GM12878 (cell line): ENCODE results near the gene SH3D19. TPM values are rescaled to one million over a fixed set of nuclear protein-coding genes. Genes with fewer than 3 reads are reported as not detected.

Experiments used
- ATAC-seq: fragments of 200-7000 bp; cut with Tn5 transposase; 3 replicates; pipeline ENCODE4 v1.9.1; 2020; ENCODE audit warnings: mild to moderate bottlenecking, moderate library complexity
- BruUV-seq: library from RNA; stranded (reverse); fragments of 400-500 nt; replicated peaks from 2 replicates; lab custom pipeline; 2021; lab: Mats Ljungman, UMichigan
- CTCF ChIA-PET: fragments of 300-600 bp; sonication (Branson Sonifier 250); formaldehyde crosslinking; extraction: SDS; loops from one replicate; lab custom pipeline; 2021; ENCODE audit warnings: inconsistent platforms; lab: Yijun Ruan, JAX
- POLR2A ChIA-PET: fragments of 350-600 bp; formaldehyde crosslinking; extraction: SDS; loops from one replicate; lab custom pipeline; 2021; ENCODE audit warnings: inconsistent platforms; lab: Charles Lee
- RAD21 ChIA-PET: fragments of 300-600 bp; sonication (Branson Sonifier 250); formaldehyde crosslinking; loops from one replicate; lab custom pipeline; 2023; ENCODE audit warnings: antibody characterized with exemption; ENCODE audit not compliant: unreplicated experiment; lab: Charles Lee
- SMC1A ChIA-PET: fragments of 300-600 bp; sonication (Branson Sonifier 250); formaldehyde crosslinking; loops from one replicate; lab custom pipeline; 2023; ENCODE audit not compliant: unreplicated experiment, uncharacterized antibody; lab: Charles Lee
- DNase-seq: peaks from one replicate; pipeline ENCODE4 v3.0.0-alpha.2; 2011; ENCODE audit warnings: low read depth, low spot score
- FAIRE-seq: peaks from 3 replicates; lab custom pipeline; 2011; peaks lifted over from hg19 to GRCh38; lab: Jason Lieb, UNC
- H2AFZ ChIP-seq: 2 replicates; pipeline ENCODE4 v1.6.0; 2011; ENCODE audit warnings: low read depth, low read length, control low read depth; ENCODE audit not compliant: control insufficient read depth
- H3K27ac ChIP-seq: 2 replicates; pipeline ENCODE4 v1.5.1; 2011; ENCODE audit warnings: control low read depth; ENCODE audit not compliant: control insufficient read depth, insufficient read depth
- H3K27me3 ChIP-seq, 2 experiments: replicated peaks in 1 of 2; 2 replicates each; pipeline versions ENCODE4 v1.6.0 to v1.6.1; 2011; ENCODE audit warnings: low read length in 1 of 2; ENCODE audit not compliant: control insufficient read depth in 2 of 2, insufficient read depth in 2 of 2
- H3K36me3 ChIP-seq, 2 experiments: 2 replicates each; pipeline ENCODE4 v1.5.1; 2011; ENCODE audit warnings: low read length in 1 of 2; ENCODE audit not compliant: control insufficient read depth in 2 of 2, insufficient read depth in 2 of 2
- H3K4me1 ChIP-seq: 2 replicates; pipeline ENCODE4 v1.6.1; 2011; ENCODE audit warnings: mild to moderate bottlenecking, low read length, moderate library complexity, mixed read lengths; ENCODE audit not compliant: control insufficient read depth, insufficient read depth
- H3K4me2 ChIP-seq: 2 replicates; pipeline ENCODE4 v1.6.0; 2011; ENCODE audit warnings: control low read depth; ENCODE audit not compliant: control insufficient read depth, insufficient read depth
- H3K4me3 ChIP-seq: fragments of 200-600 bp; sonication (generic); 2 replicates; pipeline ENCODE4 v1.5.1; 2016
- H3K79me2 ChIP-seq: 2 replicates; pipeline ENCODE4 v1.6.0; 2011; ENCODE audit warnings: low read length; ENCODE audit not compliant: control insufficient read depth, insufficient read depth
- H3K9ac ChIP-seq: 2 replicates; pipeline ENCODE4 v1.8.0; 2011; ENCODE audit warnings: low read length, control low read depth, mixed read lengths; ENCODE audit not compliant: control insufficient read depth, insufficient read depth
- H3K9me3 ChIP-seq: replicated peaks from 3 replicates; pipeline ENCODE4 v1.5.1; 2011; ENCODE audit warnings: mild to moderate bottlenecking, low read length; ENCODE audit not compliant: control insufficient read depth, insufficient read depth
- H4K20me1 ChIP-seq: 2 replicates; pipeline ENCODE4 v1.6.0; 2011; ENCODE audit not compliant: control insufficient read depth, insufficient read depth
- ATF3 ChIP-seq: IDR thresholded peaks from 2 replicates; pipeline ENCODE4 v1.6.1; 2011; ENCODE audit warnings: low read depth, mild to moderate bottlenecking, low read length, moderate library complexity, borderline replicate concordance; ENCODE audit errors: extremely low read depth
- BMI1 ChIP-seq: fragments of 450-650 bp; IDR thresholded peaks from 2 replicates; pipeline ENCODE4 v1.6.1; 2016; ENCODE audit warnings: mild to moderate bottlenecking, moderate library complexity, borderline replicate concordance
- HSF1 ChIP-seq: fragments of 150-350 bp; IDR thresholded peaks from 2 replicates; pipeline ENCODE4 v1.6.1; 2014; ENCODE audit warnings: mild to moderate bottlenecking, low read depth, low read length
- STAT1 ChIP-seq: fragments of 450-650 bp; conservative IDR thresholded peaks from 2 replicates; pipeline ENCODE4 v1.6.1; 2014; ENCODE audit warnings: antibody characterized with exemption, mild to moderate bottlenecking
- ZNF207 ChIP-seq: fragments of 450-650 bp; IDR thresholded peaks from 2 replicates; pipeline ENCODE4 v1.6.1; 2014; ENCODE audit warnings: antibody characterized with exemption, mild to moderate bottlenecking, borderline replicate concordance
- ZNF622 ChIP-seq: fragments of 450-650 bp; IDR thresholded peaks from 2 replicates; pipeline ENCODE4 v1.6.1; 2017; ENCODE audit warnings: mild to moderate bottlenecking, inconsistent platforms
- WGBS: methylation state at CpG from one replicate; pipeline ENCODE4 v1.1.6; 2016; ENCODE audit warnings: low lambda C conversion rate; ENCODE audit not compliant: insufficient replicate concordance, insufficient coverage; ENCODE audit errors: missing lambda C conversion rate; 5-methylcytosine and 5-hydroxymethylcytosine counted together
- in situ Hi-C: fragments of 300-500 bp; cut with MboI; formaldehyde crosslinking; loops from 9 replicates; pipeline ENCODE4 v1.14.3; 2018; ENCODE audit warnings: mixed read lengths
- intact Hi-C: fragments of 100-400 bp; cut with micrococcal nuclease; formaldehyde crosslinking; loops from one replicate; pipeline ENCODE4 v1.14.2; 2022; ENCODE audit not compliant: unreplicated experiment
- polyA plus RNA-seq, 11 experiments: library from polyadenylated mRNA; depleted of rRNA in 4 of 11; unstranded in 6 of 11; stranded (reverse) in 5 of 11; fragments of >200 nt; fragmentation: Nextera tagmentation in 4 of 11; fragmentation: Illumina TruSeq in 1 of 11; extraction: Ambion mirVana in 4 of 11; extraction: Trizol in 1 of 11; gene quantifications; 1 replicate in 1 of 11; 2 replicates in 10 of 11; pipeline versions ENCODE4 v1.2.1 to v1.2.3, GENCODE V29; 2011 to 2016; ENCODE audit warnings: inconsistent platforms in 2 of 11, missing spikeins in 2 of 11, low read depth in 1 of 11
- total RNA-seq, 4 experiments: library from RNA; depleted of rRNA in 3 of 4; stranded (reverse); fragments of >200 nt in 3 of 4; fragmentation: Illumina TruSeq in 1 of 4; extraction: Trizol in 1 of 4; gene quantifications; 2 replicates each; pipeline versions ENCODE4 v1.2.1 to v1.2.3, GENCODE V29; 2013 to 2021

SH3D19 gene
- total and polyA plus RNA-seq, 10 of the 15 experiments (the other 5 are each of a cell fraction or from before 2014, with no cell fraction given), result 0.03 to 6.9 (median 0.33) TPM; not detected in 3

DNA sequence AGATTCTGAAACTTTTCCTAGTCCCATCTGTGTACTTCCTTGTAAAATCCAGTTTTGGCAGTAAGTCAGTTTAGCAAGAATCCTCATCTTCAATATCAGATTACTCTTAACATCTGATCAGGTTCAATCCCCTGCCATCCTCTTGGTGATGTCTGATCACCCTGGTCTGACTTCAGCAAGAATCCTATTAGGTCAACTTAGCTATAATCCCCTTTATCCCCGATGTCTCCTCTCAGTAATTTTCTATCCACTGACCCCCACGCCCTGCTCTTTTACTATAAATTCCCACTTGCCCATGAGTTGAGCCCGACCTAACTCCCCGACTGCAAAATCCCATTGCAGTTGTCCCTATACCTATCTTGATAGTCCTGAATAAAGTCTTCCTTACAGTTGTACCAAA is 106.3 kb downstream of the SH3D19 start:
- no peaks in the 10 kb centered on the region for H3K9me3 ChIP-seq
- ChIA-PET SMC1A (no interaction called here), POLR2A (no interaction called here), RAD21 (no interaction called here), CTCF (no interaction called here)
- no peak overlapping the region for H3K4me3 ChIP-seq
- H3K4me1 ChIP-seq, result no peaks in the 10 kb centered on the region
- no TSS peak for BruUV-seq
- FAIRE-seq (no peak), ATAC-seq (no peak), DNase-seq (no peak)
- H3K27ac ChIP-seq, result no peak overlapping the region
- H3K79me2 ChIP-seq, result no peaks in the 10 kb centered on the region
- no peak overlapping the region for H3K4me2 ChIP-seq
- TF ChIP-seq ATF3 (no peak), ZNF207 (no peak), ZNF622 (no peak), BMI1 (no peak), HSF1 (no peak), STAT1 (no peak)
- H3K9ac ChIP-seq, result no peak overlapping the region
- peaks cover 0 to 3% of the 10 kb centered on the region in 2 experiments; a peak in 1 of 4 replicates for H3K27me3 ChIP-seq
- in situ Hi-C loops, result no loop called here
- H2AFZ ChIP-seq, result no peak overlapping the region
- WGBS, result 9% methylated on average over 4 of the region's 4 CpGs
- H3K36me3 ChIP-seq, result no peaks in the 10 kb centered on the region
- no peaks in the 10 kb centered on the region for H4K20me1 ChIP-seq
- intact Hi-C loops, result no loop called here
